AG04450 (cell line): ENCODE measurements around the gene WWC2. TPM values are rescaled to one million over a fixed set of nuclear protein-coding genes. Genes with fewer than 3 reads are reported as not detected.

ENCODE experiments used
- CTCF ChIA-PET: fragments of 300-600, 350-600 bp; formaldehyde crosslinking; extraction: SDS; loops from one replicate; lab custom pipeline; 2022; ENCODE audit warnings: antibody characterized with exemption, inconsistent platforms; lab: Charles Lee
- POLR2A ChIA-PET: fragments of 350-600 bp; formaldehyde crosslinking; extraction: SDS; loops from one replicate; lab custom pipeline; 2021; ENCODE audit warnings: antibody characterized with exemption, inconsistent platforms; lab: Yijun Ruan, JAX
- DNase-seq: peaks from one replicate; pipeline ENCODE4 v3.0.0-alpha.2; 2011; ENCODE audit warnings: low read depth, low spot score
- H3K27ac ChIP-seq: one replicate; pipeline ENCODE4 v1.5.1; 2012; ENCODE audit warnings: low read depth, low read length, control low read depth
- H3K27me3 ChIP-seq: one replicate; pipeline ENCODE4 v1.6.0; 2012; ENCODE audit warnings: low read length; ENCODE audit not compliant: control insufficient read depth, insufficient read depth
- H3K4me3 ChIP-seq: 2 replicates; pipeline ENCODE4 v1.5.1; 2011; ENCODE audit warnings: mild to moderate bottlenecking, low read depth, low read length, control low read depth
- H3K9me3 ChIP-seq: 2 replicates; pipeline ENCODE4 v1.5.1; 2012; ENCODE audit warnings: low read length; ENCODE audit not compliant: control insufficient read depth, insufficient read depth
- polyA plus RNA-seq: library from polyadenylated mRNA; depleted of rRNA; stranded (reverse); fragments of >200 nt; gene quantifications from 2 replicates; pipeline ENCODE4 v1.2.3, GENCODE V29; 2011; rRNA removed
- TF ChIP-seq, protein P1 (sequence below): IDR thresholded peaks from 2 replicates; pipeline ENCODE4 v1.5.1; 2011; ENCODE audit warnings: low read depth, low read length, control low read depth, inconsistent platforms

The WWC2 gene
- polyA plus RNA-seq, 1 experiment, result 43.6 TPM

DNA sequence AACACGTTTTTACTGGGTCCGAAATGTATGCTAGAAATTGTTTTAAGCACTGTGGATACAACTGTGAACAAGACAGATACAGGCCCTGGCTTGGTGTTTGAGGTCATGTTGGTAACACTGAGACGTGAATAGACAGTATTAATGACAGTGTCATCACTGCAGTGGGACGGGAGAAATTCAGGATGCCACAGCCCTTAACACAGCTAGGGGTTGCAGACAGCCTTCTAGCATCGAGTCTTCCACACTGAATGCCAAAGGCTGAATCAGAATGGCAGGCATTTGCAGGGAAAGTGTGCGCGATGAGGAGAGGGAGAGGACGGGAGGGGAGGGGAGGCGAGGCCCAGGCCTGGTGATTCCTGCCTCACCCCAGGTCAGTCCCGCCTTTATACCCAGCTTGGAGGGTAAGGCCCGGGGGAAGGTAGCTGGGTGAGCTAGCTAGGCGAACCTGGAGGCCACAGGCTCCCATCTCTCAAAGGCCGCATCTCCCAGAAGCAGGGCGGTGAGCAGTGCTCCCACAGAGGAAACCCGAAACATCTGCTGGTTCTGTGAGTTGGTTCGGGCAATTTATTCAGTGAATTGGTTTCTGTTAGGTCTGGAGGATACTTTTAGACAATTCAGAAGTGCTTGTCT is 267.3 kb downstream of the WWC2 start:
- TF ChIP-seq, protein P1, sequence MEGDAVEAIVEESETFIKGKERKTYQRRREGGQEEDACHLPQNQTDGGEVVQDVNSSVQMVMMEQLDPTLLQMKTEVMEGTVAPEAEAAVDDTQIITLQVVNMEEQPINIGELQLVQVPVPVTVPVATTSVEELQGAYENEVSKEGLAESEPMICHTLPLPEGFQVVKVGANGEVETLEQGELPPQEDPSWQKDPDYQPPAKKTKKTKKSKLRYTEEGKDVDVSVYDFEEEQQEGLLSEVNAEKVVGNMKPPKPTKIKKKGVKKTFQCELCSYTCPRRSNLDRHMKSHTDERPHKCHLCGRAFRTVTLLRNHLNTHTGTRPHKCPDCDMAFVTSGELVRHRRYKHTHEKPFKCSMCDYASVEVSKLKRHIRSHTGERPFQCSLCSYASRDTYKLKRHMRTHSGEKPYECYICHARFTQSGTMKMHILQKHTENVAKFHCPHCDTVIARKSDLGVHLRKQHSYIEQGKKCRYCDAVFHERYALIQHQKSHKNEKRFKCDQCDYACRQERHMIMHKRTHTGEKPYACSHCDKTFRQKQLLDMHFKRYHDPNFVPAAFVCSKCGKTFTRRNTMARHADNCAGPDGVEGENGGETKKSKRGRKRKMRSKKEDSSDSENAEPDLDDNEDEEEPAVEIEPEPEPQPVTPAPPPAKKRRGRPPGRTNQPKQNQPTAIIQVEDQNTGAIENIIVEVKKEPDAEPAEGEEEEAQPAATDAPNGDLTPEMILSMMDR, result no peak
- CTCF ChIA-PET, result no interaction called here
- Histone ChIP-seq H3K9me3 (no peaks in the 10 kb centered on the region), H3K27me3 (no peaks in the 10 kb centered on the region), H3K27ac (no peak overlapping the region), H3K4me3 (no peak overlapping the region)
- DNase-seq, result no peak
- POLR2A ChIA-PET, result interaction anchor here (0.9 kb wide), 1 partner anchor 32 kb away, joined by 3 read pairs; no protein-coding TSS in a partner anchor

GRCh38 chr4:183369073-183369472 is 270.0 kb downstream of the WWC2 start:
- CTCF ChIA-PET, result no interaction called here
- Histone ChIP-seq H3K27ac (no peak overlapping the region), H3K27me3 (peaks cover 3% of the 10 kb centered on the region), H3K4me3 (no peak overlapping the region), H3K9me3 (peaks cover 4% of the 10 kb centered on the region; the same call in 1 of the 2 replicates)
- no peak for DNase-seq
- POLR2A ChIA-PET, result no interaction called here
- TF ChIP-seq, protein P1, result no peak

Other genes starting within 250 kb of the WWC2 start
- gene DCTD, start 181.9 kb upstream of the WWC2 start, polyA plus RNA-seq, result 183 and 195 TPM in 2 replicates
- not detected in 2 replicates for gene CLDN22, start 221.0 kb downstream of the WWC2 start, polyA plus RNA-seq
- gene CLDN24, start 223.2 kb downstream of the WWC2 start, polyA plus RNA-seq, result not detected in 2 replicates